ENCODE measurements around the gene C2CD4C. TPM values are rescaled to one million over a fixed set of nuclear protein-coding genes. Genes with fewer than 3 reads are reported as not detected.

C2CD4C gene
- total RNA-seq, 1 experiment from 2014 or later, result 7.1 TPM

- Histone ChIP-seq H3K79me2 (ENCODE audit: insufficient read depth, low read length) (no peaks in the 10 kb centered on the region), H3K4me1 (ENCODE audit: control insufficient read depth in 1 of 2, insufficient read depth in 2 of 2, low read length in 2 of 2) (no peaks in the 10 kb centered on the region), H3K9ac (ENCODE audit: low read length) (no peak overlapping the region), H3K4me3 (replicated peaks in 1 of 2; ENCODE audit: low read depth in 1 of 2, low read length in 2 of 2) (no peak overlapping the region), H2AFZ (ENCODE audit: low read depth, low read length, poor library complexity, severe bottlenecking) (no peak overlapping the region), H3K27ac (ENCODE audit: low read depth, low read length) (no peak overlapping the region), H3K4me2 (ENCODE audit: low read length) (no peak overlapping the region), H3K36me3 (ENCODE audit: control insufficient read depth in 1 of 2, insufficient read depth in 2 of 2, low read length in 2 of 2) (no peaks in the 10 kb centered on the region), H3K9me3 (ENCODE audit: control insufficient read depth in 1 of 2, insufficient read depth in 1 of 2, low read depth in 1 of 2, low read length in 2 of 2) (no peaks in the 10 kb centered on the region), H4K20me1 (ENCODE audit: insufficient read depth) (no peaks in the 10 kb centered on the region), H3K9me2 (ENCODE audit: insufficient read depth) (no peaks in the 10 kb centered on the region), H3K27me3 (ENCODE audit: insufficient read depth, low read length) (no peaks in the 10 kb centered on the region)
- TF ChIP-seq ATF3 (IDR thresholded peaks at IDR 0.05) (no peak), ZNF274 (IDR thresholded peaks at IDR 0.05; ENCODE audit: low read depth, low read length) (no peak), EZH2phosphoT487 (IDR thresholded peaks at IDR 0.05; ENCODE audit: borderline replicate concordance) (no peak), POLR2A (IDR thresholded peaks at IDR 0.05; ENCODE audit: borderline replicate concordance, extremely low read depth, insufficient read depth, insufficient read length) (no peak), SIN3A (IDR thresholded peaks at IDR 0.05; ENCODE audit: low read depth) (no peak)
- RAD21 ChIA-PET (ENCODE audit: low non-redundant PET in 1 of 2, low total read pairs in 2 of 2, uncharacterized antibody in 2 of 2, unreplicated experiment in 2 of 2), result no interaction called here
- no peak for ATAC-seq
- POLR2A ChIA-PET, result no interaction called here
- intact Hi-C loops (cut with micrococcal nuclease), result no loop called here
- DNase-seq (ENCODE audit: low read depth, low spot score), result no peak
- no TSS peak for BruUV-seq (replicated peaks)
- CTCF ChIA-PET, result no interaction called here
These were observed 7.7 kb downstream of the C2CD4C start for GRCh38 chr19:400976-401865.

- H3K27me3 ChIP-seq (ENCODE audit: insufficient read depth, low read length), result no peaks in the 10 kb centered on the region
- H3K36me3 ChIP-seq (ENCODE audit: control insufficient read depth in 1 of 2, insufficient read depth in 2 of 2, low read length in 2 of 2), result no peaks in the 10 kb centered on the region
- no peak for ATAC-seq
- CTCF ChIA-PET, result no interaction called here
- RAD21 ChIA-PET (ENCODE audit: low non-redundant PET in 1 of 2, low total read pairs in 2 of 2, uncharacterized antibody in 2 of 2, unreplicated experiment in 2 of 2), result no interaction called here
- no peaks in the 10 kb centered on the region for H3K9me2 ChIP-seq (ENCODE audit: insufficient read depth)
- peaks cover 0 to 6% of the 10 kb centered on the region in 2 experiments; a peak in 1 of 4 replicates for H3K9me3 ChIP-seq (ENCODE audit: control insufficient read depth in 1 of 2, insufficient read depth in 1 of 2, low read depth in 1 of 2, low read length in 2 of 2)
- H3K27ac ChIP-seq (ENCODE audit: low read depth, low read length), result no peak overlapping the region
- H2AFZ ChIP-seq (ENCODE audit: low read depth, low read length, poor library complexity, severe bottlenecking), result no peak overlapping the region
- intact Hi-C loops (cut with micrococcal nuclease), result no loop called here
- no peaks in the 10 kb centered on the region for H3K79me2 ChIP-seq (ENCODE audit: insufficient read depth, low read length)
- no peak overlapping the region for H3K9ac ChIP-seq (ENCODE audit: low read length)
- TF ChIP-seq EGR1 (IDR thresholded peaks at IDR 0.05; ENCODE audit: low read depth), result no peak
- TF ChIP-seq EZH2 (IDR thresholded peaks at IDR 0.05), result no peak
- no peak for TF ChIP-seq POLR2AphosphoS5 (IDR thresholded peaks at IDR 0.05; ENCODE audit: low read depth, low read length)
- TF ChIP-seq ZNF274 (IDR thresholded peaks at IDR 0.05; ENCODE audit: low read depth, low read length), result no peak
- H3K4me2 ChIP-seq (ENCODE audit: low read length), result no peak overlapping the region
- POLR2A ChIA-PET, result no interaction called here
- DNase-seq (ENCODE audit: low read depth, low spot score), result no peak
- no TSS peak for BruUV-seq (replicated peaks)
- H4K20me1 ChIP-seq (ENCODE audit: insufficient read depth), result no peaks in the 10 kb centered on the region
- H3K4me1 ChIP-seq (ENCODE audit: control insufficient read depth in 1 of 2, insufficient read depth in 2 of 2, low read length in 2 of 2), result no peaks in the 10 kb centered on the region
- no peak overlapping the region for H3K4me3 ChIP-seq (replicated peaks in 1 of 2; ENCODE audit: low read depth in 1 of 2, low read length in 2 of 2)
These were observed 9.6 kb downstream of the C2CD4C start for GRCh38 chr19:399370-399769.

All from HCT116 (cell line).